ENCODE results near the gene ZEB2.

The ZEB2 gene

DNA sequence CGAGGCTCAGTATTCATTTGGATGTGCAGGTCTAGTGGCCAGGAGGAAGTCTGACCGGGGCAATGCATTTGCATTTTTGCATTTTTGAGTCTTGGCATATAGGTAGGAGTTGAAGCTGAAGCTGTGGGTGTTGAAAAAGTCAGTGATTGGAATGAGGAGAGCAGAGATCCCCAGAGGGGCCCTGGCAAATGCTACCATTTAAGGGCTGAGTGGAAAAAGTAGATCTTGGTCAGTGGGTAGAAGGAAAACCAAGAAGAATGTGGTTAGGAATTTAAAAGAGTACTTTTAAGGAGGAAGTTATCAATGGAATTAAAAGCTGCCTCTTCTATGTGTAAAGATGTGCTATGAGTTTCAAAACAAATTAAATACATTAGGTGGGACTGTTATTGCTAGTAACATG is 143.0 kb downstream of the ZEB2 start:
- H3K79me2 ChIP-seq (ENCODE audit: insufficient read depth, low read length) = no peaks in the 10 kb centered on the region
- no peak overlapping the region for H3K4me3 ChIP-seq (ENCODE audit: low read depth, low read length, poor library complexity, severe bottlenecking)
- H3K4me1 ChIP-seq (ENCODE audit: insufficient read depth, low read length, severe bottlenecking) = peaks cover 54% of the 10 kb centered on the region
- no peaks in the 10 kb centered on the region for H4K20me1 ChIP-seq (ENCODE audit: insufficient read depth, low read length)
- no peaks in the 10 kb centered on the region for H3K9me3 ChIP-seq (ENCODE audit: low read length)
- H3K9ac ChIP-seq (ENCODE audit: low read length) = no peak overlapping the region
- H3K4me2 ChIP-seq (ENCODE audit: low read length) = peak overlapping the region; percentile 23; the same call in 1 of the 2 replicates
- H3K36me3 ChIP-seq (ENCODE audit: insufficient read depth, low read length) = no peaks in the 10 kb centered on the region
- H3F3A ChIP-seq (ENCODE audit: insufficient read depth, low read length) = no peaks in the 10 kb centered on the region
- no peak overlapping the region for H2AFZ ChIP-seq (ENCODE audit: low read length)
- H3K27ac ChIP-seq (ENCODE audit: low read depth, low read length, poor library complexity, severe bottlenecking) = no peak overlapping the region
- no peaks in the 10 kb centered on the region for H3K27me3 ChIP-seq (ENCODE audit: insufficient read depth, low read length)
- TF ChIP-seq, protein P1, sequence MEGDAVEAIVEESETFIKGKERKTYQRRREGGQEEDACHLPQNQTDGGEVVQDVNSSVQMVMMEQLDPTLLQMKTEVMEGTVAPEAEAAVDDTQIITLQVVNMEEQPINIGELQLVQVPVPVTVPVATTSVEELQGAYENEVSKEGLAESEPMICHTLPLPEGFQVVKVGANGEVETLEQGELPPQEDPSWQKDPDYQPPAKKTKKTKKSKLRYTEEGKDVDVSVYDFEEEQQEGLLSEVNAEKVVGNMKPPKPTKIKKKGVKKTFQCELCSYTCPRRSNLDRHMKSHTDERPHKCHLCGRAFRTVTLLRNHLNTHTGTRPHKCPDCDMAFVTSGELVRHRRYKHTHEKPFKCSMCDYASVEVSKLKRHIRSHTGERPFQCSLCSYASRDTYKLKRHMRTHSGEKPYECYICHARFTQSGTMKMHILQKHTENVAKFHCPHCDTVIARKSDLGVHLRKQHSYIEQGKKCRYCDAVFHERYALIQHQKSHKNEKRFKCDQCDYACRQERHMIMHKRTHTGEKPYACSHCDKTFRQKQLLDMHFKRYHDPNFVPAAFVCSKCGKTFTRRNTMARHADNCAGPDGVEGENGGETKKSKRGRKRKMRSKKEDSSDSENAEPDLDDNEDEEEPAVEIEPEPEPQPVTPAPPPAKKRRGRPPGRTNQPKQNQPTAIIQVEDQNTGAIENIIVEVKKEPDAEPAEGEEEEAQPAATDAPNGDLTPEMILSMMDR (IDR thresholded peaks at IDR 0.05; ENCODE audit: low read length) = no peak
- TF ChIP-seq EZH2 (IDR thresholded peaks at IDR 0.05; ENCODE audit: borderline replicate concordance, low read length) = no peak
- H3K9me2 ChIP-seq (ENCODE audit: low read depth, low read length) = no peaks in the 10 kb centered on the region

DNA sequence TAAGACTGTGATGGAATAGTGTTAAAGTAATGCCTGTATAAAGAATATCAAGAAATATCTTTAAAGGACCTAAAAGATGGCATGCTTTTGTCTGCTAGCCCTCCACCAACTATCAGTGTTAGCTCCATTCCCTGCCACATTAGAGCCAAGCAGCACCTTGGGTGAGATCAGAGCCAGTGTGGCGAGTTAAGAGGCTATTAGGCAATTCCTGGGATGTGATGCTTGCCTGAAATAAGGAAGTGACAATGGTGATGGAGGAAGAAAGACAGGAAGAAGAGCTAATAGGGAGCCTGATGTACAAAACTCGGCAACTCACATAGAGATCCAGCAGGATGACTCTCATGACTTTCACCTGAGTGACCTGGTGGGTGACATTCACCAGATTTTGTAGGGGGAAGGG is 143.5 kb downstream of the ZEB2 start:
- TF ChIP-seq, protein P1 (IDR thresholded peaks at IDR 0.05; ENCODE audit: low read length) = no peak
- H3K9me3 ChIP-seq (ENCODE audit: low read length) = no peaks in the 10 kb centered on the region
- peak overlapping the region; percentile 23; the same call in 1 of the 2 replicates for H3K4me2 ChIP-seq (ENCODE audit: low read length)
- H2AFZ ChIP-seq (ENCODE audit: low read length) = no peak overlapping the region
- H3K36me3 ChIP-seq (ENCODE audit: insufficient read depth, low read length) = no peaks in the 10 kb centered on the region
- peaks cover 56% of the 10 kb centered on the region for H3K4me1 ChIP-seq (ENCODE audit: insufficient read depth, low read length, severe bottlenecking)
- no peaks in the 10 kb centered on the region for H3K27me3 ChIP-seq (ENCODE audit: insufficient read depth, low read length)
- no peak overlapping the region for H3K27ac ChIP-seq (ENCODE audit: low read depth, low read length, poor library complexity, severe bottlenecking)
- no peaks in the 10 kb centered on the region for H3K79me2 ChIP-seq (ENCODE audit: insufficient read depth, low read length)
- H3K9ac ChIP-seq (ENCODE audit: low read length) = no peak overlapping the region
- H3K4me3 ChIP-seq (ENCODE audit: low read depth, low read length, poor library complexity, severe bottlenecking) = no peak overlapping the region
- H3K9me2 ChIP-seq (ENCODE audit: low read depth, low read length) = no peaks in the 10 kb centered on the region
- H3F3A ChIP-seq (ENCODE audit: insufficient read depth, low read length) = no peaks in the 10 kb centered on the region
- H4K20me1 ChIP-seq (ENCODE audit: insufficient read depth, low read length) = no peaks in the 10 kb centered on the region

DNA sequence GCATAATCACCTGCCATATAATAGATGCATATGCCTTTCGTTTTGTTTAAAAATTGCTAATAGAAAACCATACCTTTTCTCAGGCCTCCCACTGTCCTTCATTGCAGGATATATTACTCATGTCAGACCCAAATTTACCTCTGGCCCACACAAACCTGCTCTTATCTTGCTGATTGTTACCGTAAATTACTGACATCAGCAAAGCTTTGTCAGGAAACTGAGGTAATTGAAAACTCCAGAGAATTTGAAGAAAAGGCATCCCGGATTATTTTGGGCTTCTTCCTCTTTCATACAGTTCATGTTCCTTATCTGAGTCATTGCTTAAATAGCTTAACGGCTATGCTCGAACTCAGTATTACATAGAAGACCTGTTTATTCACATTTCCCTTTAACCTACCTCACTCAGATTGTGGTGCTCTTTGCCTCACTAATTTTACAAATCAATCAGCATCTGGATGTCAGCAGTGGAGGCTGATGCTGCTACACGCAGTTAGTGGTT is 145.7 kb downstream of the ZEB2 start:
- no peak overlapping the region for H3K9ac ChIP-seq (ENCODE audit: low read length)
- H3K36me3 ChIP-seq (ENCODE audit: insufficient read depth, low read length) = no peaks in the 10 kb centered on the region
- no peaks in the 10 kb centered on the region for H3K79me2 ChIP-seq (ENCODE audit: insufficient read depth, low read length)
- H3K27ac ChIP-seq (ENCODE audit: low read depth, low read length, poor library complexity, severe bottlenecking) = peak overlapping the region; percentile 19
- H3F3A ChIP-seq (ENCODE audit: insufficient read depth, low read length) = no peaks in the 10 kb centered on the region
- peak overlapping the region; percentile 6; the same call in 1 of the 2 replicates for H3K4me2 ChIP-seq (ENCODE audit: low read length)
- H3K9me2 ChIP-seq (ENCODE audit: low read depth, low read length) = no peaks in the 10 kb centered on the region
- no peaks in the 10 kb centered on the region for H4K20me1 ChIP-seq (ENCODE audit: insufficient read depth, low read length)
- peaks cover 51% of the 10 kb centered on the region for H3K4me1 ChIP-seq (ENCODE audit: insufficient read depth, low read length, severe bottlenecking)
- H3K27me3 ChIP-seq (ENCODE audit: insufficient read depth, low read length) = no peaks in the 10 kb centered on the region
- no peak overlapping the region for H2AFZ ChIP-seq (ENCODE audit: low read length)
- TF ChIP-seq, protein P1 (IDR thresholded peaks at IDR 0.05; ENCODE audit: low read length) = no peak
- no peak for TF ChIP-seq EZH2 (IDR thresholded peaks at IDR 0.05; ENCODE audit: borderline replicate concordance, low read length)
- no peaks in the 10 kb centered on the region for H3K9me3 ChIP-seq (ENCODE audit: low read length)
- no peak overlapping the region for H3K4me3 ChIP-seq (ENCODE audit: low read depth, low read length, poor library complexity, severe bottlenecking)
